ENCODE results near the gene E2F1.
"Not testable (repeated sequence)": the region's sequence is repeated elsewhere in the genome, so short reads cannot be mapped to it uniquely, and the experiment has no call there.

Gene E2F1

DNA sequence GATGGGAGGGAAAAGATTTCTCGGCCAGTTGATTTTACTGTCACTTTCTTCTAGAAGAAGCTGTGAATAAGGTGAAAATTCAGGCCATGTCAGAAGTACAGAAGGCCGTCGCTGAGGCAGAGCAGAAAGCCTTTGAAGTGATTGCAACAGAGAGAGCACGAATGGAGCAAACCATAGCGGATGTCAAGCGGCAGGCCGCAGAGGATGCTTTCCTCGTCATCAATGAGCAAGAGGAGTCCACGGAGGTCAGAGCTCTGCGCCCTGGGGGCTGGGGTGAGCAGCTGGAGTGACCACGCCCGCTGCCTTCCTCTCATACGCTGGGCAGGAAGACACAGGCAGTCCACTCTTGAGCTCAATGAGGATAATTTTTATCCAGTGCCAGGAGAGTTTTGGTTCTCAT is 45.9 kb downstream of the E2F1 start:
- no peak for DNase-seq (ENCODE audit: low read depth)

DNA sequence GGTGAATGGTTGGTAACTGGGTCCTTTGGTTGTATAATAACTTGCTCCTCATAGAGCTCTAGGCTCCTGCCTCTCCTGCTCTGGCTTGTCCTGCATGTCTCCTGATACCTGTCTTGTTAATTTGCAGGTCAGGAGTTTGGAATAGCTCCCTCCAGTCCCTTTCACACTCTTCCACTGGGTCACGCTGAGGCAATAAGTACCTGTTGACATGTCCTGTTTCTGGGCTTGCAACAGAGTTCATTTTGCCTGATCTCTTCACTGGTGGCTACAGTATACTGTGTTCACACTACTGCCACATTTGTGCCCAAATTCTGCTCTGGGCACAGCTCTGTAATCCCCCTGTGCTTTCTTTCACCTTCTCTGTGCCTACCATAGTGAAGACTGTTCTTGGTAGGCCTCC is 49.4 kb downstream of the E2F1 start:
- no peak for DNase-seq (ENCODE audit: low read depth)

DNA sequence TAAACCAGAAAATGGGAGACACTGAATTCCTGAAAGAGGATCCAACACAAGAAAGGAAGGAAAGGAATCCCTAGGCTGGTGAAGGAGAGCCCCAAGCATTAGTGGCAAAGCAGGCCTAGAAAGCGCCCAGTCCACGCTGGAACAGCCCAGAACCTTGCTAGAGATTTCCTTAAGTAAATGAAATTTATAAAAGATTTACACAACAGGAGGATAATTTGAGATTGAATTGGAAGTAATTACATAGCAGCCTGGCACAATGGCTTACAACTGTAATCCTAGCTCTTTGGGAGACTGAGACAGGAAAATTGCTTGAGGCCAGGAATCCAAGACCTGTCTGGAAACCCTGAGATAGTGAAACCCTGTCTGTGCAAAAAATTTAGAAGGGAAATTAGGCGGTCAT is 50.8 kb downstream of the E2F1 start:
- no peak for DNase-seq (ENCODE audit: low read depth)

DNA sequence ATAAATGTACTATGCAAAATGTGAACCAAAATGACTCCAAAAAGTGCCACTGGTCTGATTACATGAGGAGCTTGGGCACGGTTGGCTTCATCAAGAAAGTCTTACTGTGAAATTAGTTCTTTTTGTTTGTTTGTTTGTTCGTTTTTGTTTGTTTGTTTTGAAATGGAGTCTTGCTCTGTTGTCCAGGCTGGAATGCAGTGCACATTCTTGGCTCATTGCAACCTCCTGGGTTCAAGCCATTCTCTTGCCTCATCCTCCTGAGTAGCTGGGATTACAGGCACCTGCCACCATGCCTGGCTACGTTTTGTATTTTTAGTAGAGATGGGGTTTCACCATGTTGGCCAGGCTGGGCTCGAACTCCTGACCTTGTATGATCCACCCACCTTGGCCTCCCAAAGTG is 54.3 kb downstream of the E2F1 start:
- DNase-seq (ENCODE audit: low read depth): not testable (repeated sequence)

- DNase-seq (ENCODE audit: low read depth): no peak
These were observed 55.7 kb downstream of the E2F1 start for GRCh38 chr20:33630507-33630906.

GRCh38 chr20:33629979-33630378 is 56.2 kb downstream of the E2F1 start:
- no peak for DNase-seq (ENCODE audit: low read depth)

DNA sequence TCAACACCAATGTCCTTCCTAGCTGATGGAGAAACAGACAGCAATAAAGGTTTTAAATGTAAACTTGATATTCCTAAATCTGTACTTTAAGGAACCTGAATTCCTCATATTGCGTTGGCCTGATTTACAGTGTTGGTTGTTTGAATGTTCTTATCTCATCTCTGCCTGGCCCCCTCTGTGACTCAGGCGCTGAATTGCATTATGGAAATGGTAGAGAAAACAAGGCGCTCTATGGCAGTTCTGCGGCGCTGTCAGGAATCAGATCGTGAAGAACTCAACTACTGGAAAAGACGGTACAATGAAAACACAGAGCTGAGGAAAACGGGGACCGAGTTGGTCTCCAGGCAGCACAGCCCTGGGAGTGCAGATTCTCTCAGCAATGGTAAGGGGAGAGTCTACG is 56.7 kb downstream of the E2F1 start:
- no peak for DNase-seq (ENCODE audit: low read depth)

- no peak for DNase-seq (ENCODE audit: low read depth)
These were observed 58.5 kb downstream of the E2F1 start for GRCh38 chr20:33627577-33628216.

- no peak for DNase-seq (ENCODE audit: low read depth)
These were observed 60.0 kb downstream of the E2F1 start for GRCh38 chr20:33626190-33626589.
